ENCODE results near the gene ATP9A.

Gene ATP9A

DNA sequence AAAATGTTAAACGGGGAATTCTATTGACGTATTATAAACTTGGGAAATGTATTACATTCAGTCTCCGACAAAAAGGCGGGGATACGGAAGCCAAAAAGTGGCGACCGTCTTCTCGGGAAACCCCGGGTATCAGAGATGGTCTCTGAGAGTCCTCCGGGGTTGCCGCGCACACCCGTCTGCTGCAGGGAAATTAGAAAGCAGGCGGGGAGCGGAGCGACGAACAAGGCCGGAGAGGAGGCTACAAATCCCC lies 32.6 kb upstream of the ATP9A start:
- Histone ChIP-seq H3K9me3 (ENCODE audit: control insufficient read depth, insufficient read depth, low read length) (no peaks in the 10 kb centered on the region), H3K79me2 (ENCODE audit: control insufficient read depth, low read length) (no peaks in the 10 kb centered on the region), H3K4me1 (ENCODE audit: control insufficient read depth, low read length) (0 out of 2 replicates have a peak, but pooled peaks cover 2% of the 10 kb centered on the region), H3K36me3 (ENCODE audit: control insufficient read depth, low read length) (no peaks in the 10 kb centered on the region), H3K4me2 (ENCODE audit: low read length) (no peak overlapping the region), H3K9me2 (replicated peaks; ENCODE audit: control insufficient read depth, low read length) (no peaks in the 10 kb centered on the region), H3K27ac (ENCODE audit: low read depth, low read length) (no peak overlapping the region), H3F3A (ENCODE audit: control insufficient read depth, insufficient read depth) (no peaks in the 10 kb centered on the region), H3K4me3 (ENCODE audit: low read length) (no peak overlapping the region), H4K20me1 (ENCODE audit: control insufficient read depth, insufficient read depth, low read depth, low read length) (no peaks in the 10 kb centered on the region), H3K27me3 (ENCODE audit: control insufficient read depth, low read length) (peaks cover 21% of the 10 kb centered on the region)
- TF ChIP-seq, protein P1, sequence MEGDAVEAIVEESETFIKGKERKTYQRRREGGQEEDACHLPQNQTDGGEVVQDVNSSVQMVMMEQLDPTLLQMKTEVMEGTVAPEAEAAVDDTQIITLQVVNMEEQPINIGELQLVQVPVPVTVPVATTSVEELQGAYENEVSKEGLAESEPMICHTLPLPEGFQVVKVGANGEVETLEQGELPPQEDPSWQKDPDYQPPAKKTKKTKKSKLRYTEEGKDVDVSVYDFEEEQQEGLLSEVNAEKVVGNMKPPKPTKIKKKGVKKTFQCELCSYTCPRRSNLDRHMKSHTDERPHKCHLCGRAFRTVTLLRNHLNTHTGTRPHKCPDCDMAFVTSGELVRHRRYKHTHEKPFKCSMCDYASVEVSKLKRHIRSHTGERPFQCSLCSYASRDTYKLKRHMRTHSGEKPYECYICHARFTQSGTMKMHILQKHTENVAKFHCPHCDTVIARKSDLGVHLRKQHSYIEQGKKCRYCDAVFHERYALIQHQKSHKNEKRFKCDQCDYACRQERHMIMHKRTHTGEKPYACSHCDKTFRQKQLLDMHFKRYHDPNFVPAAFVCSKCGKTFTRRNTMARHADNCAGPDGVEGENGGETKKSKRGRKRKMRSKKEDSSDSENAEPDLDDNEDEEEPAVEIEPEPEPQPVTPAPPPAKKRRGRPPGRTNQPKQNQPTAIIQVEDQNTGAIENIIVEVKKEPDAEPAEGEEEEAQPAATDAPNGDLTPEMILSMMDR (IDR thresholded peaks at IDR 0.05; ENCODE audit: low read depth, low read length, poor library complexity, severe bottlenecking): no peak

DNA sequence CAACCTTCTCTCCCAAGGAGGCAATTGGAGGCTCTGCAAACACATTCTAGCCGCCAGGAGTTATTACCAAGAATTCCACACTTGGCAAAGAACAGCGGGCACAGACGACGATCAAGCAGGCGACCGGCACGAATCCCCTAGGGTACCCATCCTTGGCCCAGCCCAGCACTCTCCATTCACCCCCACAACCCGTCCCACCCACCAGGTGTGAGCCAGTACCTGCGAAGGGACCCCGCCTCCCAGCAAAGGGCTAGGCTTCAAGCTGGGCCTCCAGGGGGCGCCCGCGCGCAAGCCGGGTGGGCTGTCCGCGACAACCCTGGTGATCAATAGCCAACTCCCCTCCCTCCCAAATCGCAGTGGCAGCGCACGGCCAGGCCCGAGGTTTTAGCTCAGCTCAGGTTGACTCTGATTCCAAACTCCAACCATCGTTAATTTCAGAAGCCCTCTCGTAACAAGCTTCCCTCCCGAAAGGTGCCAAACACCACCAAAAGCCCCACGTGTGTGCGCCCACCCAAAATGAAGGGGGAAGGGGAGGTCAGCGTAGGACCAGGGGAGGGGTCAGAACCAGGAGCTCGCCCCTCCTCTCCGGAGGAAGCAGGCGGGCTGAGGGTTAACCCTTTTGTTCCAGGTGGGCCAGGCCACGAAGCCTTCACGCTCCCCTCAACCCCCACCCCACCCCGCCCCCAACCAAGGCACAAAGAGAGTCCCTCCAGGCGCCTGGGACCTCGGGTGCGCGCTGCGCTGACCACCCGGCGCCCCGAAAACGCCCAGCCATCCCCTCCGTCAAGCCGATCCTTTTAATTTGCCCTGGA lies 32.1 kb upstream of the ATP9A start:
- H3K27ac ChIP-seq (ENCODE audit: low read depth, low read length): no peak overlapping the region
- no peak overlapping the region for H3K4me3 ChIP-seq (ENCODE audit: low read length)
- no peaks in the 10 kb centered on the region for H3K79me2 ChIP-seq (ENCODE audit: control insufficient read depth, low read length)
- no peak overlapping the region for H3K4me2 ChIP-seq (ENCODE audit: low read length)
- H3K9me3 ChIP-seq (ENCODE audit: control insufficient read depth, insufficient read depth, low read length): no peaks in the 10 kb centered on the region
- H3K4me1 ChIP-seq (ENCODE audit: control insufficient read depth, low read length): 0 out of 2 replicates have a peak, but pooled peaks cover 2% of the 10 kb centered on the region
- peaks cover 21% of the 10 kb centered on the region for H3K27me3 ChIP-seq (ENCODE audit: control insufficient read depth, low read length)
- H4K20me1 ChIP-seq (ENCODE audit: control insufficient read depth, insufficient read depth, low read depth, low read length): no peaks in the 10 kb centered on the region
- TF ChIP-seq EZH2phosphoT487 (IDR thresholded peaks at IDR 0.05; ENCODE audit: borderline replicate concordance, low read length): no peak
- TF ChIP-seq, protein P1 (IDR thresholded peaks at IDR 0.05; ENCODE audit: low read depth, low read length, poor library complexity, severe bottlenecking): peak; percentile 97
- no peaks in the 10 kb centered on the region for H3K9me2 ChIP-seq (replicated peaks; ENCODE audit: control insufficient read depth, low read length)
- H3K36me3 ChIP-seq (ENCODE audit: control insufficient read depth, low read length): no peaks in the 10 kb centered on the region
- no peaks in the 10 kb centered on the region for H3F3A ChIP-seq (ENCODE audit: control insufficient read depth, insufficient read depth)

DNA sequence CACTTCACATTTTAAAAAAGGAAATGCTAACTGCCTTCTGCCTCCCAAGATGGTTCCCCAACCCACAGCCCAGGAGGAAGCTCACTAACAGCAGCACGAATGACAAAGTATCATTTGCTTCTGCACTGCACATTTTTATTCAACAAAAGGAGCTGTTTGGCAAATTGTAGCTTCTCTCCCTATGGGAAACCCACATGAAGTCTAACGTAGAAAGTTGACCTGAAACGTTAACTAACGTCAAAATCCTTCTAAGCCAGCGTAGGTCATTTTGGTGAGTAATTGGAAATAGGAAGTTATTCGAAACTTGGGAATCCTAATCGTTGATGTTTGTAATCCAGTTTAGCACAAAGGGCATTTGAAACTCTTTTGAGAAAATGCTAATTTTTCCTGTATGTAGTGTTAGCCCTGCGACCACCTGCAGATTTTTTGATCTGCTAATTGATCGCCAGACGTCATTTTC lies 31.2 kb upstream of the ATP9A start:
- H3K36me3 ChIP-seq (ENCODE audit: control insufficient read depth, low read length): no peaks in the 10 kb centered on the region
- no peaks in the 10 kb centered on the region for H4K20me1 ChIP-seq (ENCODE audit: control insufficient read depth, insufficient read depth, low read depth, low read length)
- no peak overlapping the region for H3K27ac ChIP-seq (ENCODE audit: low read depth, low read length)
- H3K27me3 ChIP-seq (ENCODE audit: control insufficient read depth, low read length): peaks cover 21% of the 10 kb centered on the region
- no peaks in the 10 kb centered on the region for H3K9me2 ChIP-seq (replicated peaks; ENCODE audit: control insufficient read depth, low read length)
- H3K9me3 ChIP-seq (ENCODE audit: control insufficient read depth, insufficient read depth, low read length): no peaks in the 10 kb centered on the region
- H3F3A ChIP-seq (ENCODE audit: control insufficient read depth, insufficient read depth): no peaks in the 10 kb centered on the region
- TF ChIP-seq, protein P1 (IDR thresholded peaks at IDR 0.05; ENCODE audit: low read depth, low read length, poor library complexity, severe bottlenecking): no peak
- no peak for TF ChIP-seq EZH2phosphoT487 (IDR thresholded peaks at IDR 0.05; ENCODE audit: borderline replicate concordance, low read length)
- H3K4me2 ChIP-seq (ENCODE audit: low read length): no peak overlapping the region
- 0 out of 2 replicates have a peak, but pooled peaks cover 2% of the 10 kb centered on the region for H3K4me1 ChIP-seq (ENCODE audit: control insufficient read depth, low read length)
- no peaks in the 10 kb centered on the region for H3K79me2 ChIP-seq (ENCODE audit: control insufficient read depth, low read length)
- no peak overlapping the region for H3K4me3 ChIP-seq (ENCODE audit: low read length)

All from DOHH2 (cell line).